ENCODE results near the gene BIRC2.

Gene BIRC2

DNA sequence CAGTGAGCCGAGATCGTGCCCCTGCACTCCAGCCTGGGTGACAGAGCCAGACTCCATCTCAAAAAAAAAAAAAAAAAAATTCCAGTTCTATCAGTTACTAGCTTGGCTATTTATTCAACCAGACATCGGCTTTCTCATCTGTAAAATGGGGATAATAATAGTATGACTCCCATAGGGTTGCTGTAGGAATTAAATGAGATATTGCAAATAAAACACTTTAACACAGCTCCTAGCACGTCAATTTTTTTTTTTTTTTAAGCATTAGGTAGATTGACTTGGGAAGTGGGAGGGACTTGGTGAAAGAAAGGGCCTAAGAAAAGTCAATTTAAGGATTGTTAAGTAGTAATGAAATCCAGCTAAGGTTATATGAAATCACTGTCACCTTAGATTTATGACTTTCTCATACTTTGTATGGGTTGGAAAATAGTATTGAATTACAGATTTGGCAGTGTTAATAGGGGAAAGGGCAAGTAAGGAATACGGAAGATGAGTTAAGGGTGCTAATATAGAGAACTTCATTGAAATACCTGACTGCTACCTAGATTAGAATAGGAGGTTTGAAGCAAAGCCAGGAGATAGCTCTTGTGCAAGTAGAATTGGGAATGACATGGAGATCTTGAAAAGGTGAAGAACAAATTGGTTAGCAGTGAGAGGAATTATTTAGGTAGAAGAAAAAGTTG lies 28.8 kb downstream of the BIRC2 start:
- DNase-seq: no peak

DNA sequence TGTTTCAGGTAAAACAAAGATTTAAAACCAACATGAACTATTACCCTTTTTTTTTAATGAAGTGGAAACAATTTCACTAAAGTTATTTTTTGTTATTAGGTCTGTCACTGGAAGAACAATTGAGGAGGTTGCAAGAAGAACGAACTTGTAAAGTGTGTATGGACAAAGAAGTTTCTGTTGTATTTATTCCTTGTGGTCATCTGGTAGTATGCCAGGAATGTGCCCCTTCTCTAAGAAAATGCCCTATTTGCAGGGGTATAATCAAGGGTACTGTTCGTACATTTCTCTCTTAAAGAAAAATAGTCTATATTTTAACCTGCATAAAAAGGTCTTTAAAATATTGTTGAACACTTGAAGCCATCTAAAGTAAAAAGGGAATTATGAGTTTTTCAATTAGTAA lies 30.9 kb downstream of the BIRC2 start:
- no peak for DNase-seq

DNA sequence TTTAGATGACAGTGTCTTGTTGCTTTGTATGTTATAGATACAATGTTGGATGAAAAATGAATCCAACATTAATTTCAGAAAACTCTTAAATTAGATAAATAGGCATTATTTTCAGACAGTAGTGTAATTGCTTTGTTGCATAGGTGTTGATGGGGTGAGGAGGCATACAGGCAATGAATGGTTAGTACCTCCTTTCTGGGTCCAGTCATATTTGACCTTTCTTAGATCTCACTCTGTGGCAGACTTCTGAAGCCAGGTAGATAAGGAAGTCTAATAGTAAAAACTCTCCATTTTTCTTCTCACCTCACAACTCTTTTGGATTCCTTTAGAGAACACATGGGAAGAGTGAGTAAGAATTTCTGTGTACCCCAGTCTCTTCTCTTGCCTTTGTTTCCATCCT lies 31.8 kb downstream of the BIRC2 start:
- DNase-seq: no peak

DNA sequence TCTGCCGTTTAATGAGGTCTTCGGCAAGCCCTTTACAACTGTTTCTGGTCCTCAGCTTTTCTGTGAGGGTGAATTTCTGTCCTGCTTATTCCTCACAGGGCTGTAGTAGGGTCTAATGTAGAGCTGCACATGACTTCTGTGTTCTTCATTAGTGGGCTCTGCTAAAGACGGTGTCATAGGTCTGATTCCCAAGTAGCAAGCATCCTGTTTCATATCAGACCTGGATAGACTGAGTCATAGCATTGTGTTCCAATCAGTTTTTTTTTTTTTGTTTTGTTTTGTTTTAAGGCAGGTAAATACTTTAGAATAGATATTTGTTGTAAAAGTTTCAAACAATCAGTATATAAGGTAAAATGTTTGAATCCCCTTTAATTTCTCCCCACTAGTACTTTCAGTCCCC lies 35.4 kb downstream of the BIRC2 start:
- DNase-seq: no peak

DNA sequence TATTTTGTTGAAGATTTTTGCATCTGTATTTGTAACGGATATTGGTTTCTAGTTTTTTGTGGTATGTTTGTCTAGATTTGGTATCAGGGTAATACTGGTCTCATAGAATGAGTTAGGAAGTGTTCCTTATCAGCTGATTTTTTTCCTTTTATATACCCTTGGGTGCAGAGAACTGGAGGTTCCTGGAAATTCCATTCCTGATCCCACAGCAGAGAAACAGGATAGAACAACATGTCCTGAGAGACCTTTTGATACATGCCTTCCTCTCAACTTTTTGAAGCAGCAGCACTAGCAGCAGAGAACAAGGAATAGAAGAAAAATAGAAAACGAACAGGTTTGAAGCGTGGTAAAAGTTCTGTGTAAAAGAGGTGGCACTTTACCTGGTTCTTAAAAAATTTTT lies 36.8 kb downstream of the BIRC2 start:
- DNase-seq: no peak

DNA sequence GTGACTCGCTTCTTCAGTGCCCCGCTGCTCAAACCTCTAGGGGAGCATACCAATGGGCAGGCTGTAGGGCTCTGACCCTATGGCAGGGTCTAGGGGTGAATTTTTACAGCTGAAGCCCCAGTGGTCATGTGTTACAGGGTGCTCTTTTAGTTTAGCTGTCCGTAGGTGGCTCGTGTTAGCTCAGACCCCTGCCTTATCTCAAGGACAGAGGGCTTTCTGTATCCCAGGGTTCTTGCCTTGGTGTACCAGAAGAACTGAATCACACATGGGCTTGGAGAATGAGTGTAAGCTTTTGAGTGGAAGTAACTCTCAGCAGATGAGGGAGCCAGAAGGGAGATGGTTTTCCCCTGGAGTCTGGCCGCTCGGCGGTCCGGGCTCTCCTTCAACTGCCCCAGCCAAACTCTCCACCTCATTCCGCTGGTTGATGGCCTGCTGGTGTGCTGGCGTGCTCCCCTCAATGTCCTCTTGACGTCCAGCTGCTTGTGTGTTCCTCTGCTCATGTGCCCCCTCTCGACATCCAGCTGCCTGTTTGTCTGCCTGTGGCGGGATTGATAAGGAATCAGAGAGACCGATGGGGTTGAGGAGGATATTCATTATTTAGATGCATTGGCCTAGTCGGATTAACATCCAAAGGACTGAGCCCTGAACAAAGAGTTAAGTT lies 37.5 kb downstream of the BIRC2 start:
- DNase-seq: peak in 1 of 3 donors; percentile 18

DNA sequence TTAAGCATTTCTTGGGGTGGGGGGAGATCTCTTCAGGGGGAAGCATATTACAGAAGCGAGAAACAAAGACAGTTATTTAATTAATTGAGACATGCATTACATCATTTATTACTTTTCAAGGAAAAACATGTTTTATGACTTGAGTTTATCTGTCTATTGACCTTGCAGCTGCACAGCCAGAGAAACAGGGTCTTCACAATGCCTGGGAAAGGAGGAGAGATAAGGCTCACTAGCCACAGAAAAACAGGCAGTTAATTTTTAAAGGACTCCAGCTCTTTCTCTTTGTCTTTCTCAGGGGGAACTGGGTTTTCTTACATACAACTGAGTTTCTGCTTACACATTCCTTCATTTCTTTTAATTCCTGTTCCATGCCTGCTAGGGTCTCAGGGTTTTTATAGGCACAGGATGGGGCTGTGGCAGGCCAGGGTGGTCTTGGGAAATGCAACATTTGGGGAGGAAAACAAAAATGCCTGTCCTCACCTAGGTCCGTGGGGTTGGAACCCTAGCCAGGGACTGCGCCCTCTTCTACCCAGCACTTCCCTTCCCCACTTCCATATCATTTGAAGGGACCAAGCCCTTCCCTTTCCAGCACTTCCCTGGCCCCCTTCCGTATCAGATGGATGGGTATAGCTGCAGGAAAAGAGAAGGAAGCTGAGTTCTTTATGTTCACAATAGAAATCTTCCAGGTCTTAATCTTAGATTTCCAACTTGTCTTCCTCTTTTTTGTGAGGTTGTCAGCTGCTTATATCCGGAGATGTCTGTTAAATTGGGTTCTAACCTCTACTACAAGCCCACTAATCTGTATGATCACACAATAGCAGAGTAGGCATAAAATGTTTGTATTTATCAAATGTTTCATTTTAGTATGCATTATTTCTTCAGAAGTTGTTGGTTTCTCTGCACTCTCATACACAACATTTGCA lies 38.3 kb downstream of the BIRC2 start:
- DNase-seq: no peak

DNA sequence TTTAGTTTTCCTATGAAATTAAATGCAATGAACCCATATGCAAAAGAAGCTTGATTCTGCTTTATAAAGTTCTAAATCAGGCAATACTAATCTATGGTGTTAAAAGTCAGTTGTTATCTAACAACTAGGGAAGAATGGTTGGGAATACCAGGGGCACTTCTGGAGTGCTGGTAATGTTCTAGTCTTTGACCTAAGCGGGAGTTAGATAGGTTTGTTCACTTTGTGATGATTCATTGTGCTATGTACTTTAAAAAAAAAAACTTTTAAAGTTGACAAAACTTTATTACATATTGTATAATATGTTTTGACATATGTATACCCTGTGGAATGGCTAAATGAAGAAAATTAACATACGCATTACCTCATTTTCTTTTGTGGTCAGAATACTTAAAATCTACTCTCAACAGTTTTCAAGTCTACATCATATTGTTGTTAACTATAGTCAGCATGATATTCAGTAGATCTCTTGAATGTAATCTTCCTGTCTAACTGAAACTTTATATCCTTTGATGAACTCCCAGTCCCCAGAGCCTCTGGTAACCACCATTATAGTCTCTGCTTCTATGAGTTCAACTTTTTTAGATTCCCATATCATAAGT lies 39.2 kb downstream of the BIRC2 start:
- no peak for DNase-seq

DNA sequence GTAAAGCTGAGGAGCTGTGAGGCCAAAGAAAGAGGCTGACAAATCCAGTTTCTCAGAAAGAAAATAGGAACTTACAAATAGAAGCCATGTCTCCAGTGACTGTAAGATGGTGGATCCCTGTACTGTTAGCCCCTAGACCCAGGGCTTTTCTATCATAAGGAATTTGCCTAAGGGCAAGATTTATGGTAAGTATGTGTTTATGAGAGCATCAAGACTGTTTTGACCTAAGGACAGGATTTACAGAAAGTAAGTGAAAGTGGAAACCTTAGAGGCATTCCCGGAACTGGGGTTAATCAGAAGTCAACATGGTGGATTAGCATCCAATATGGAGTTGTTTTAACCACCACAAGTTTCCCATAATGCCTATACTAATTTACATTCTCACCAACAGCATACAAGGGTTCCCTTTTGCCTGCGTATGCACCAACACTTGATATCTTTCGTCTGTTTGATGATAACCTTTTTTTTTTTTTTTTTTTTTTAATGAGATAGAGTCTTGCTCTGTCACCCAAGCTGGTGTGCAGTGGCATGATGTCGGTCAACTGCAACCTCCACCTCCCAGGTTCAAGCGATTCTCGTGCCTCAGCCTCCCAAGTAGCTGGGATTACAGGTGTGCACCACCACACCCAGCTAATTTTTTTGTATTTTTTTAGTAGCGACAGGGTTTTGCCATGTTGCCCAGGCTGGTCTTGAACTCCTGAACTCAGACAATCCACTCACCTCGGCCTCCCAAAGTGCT lies 40.2 kb downstream of the BIRC2 start:
- DNase-seq: no peak

DNA sequence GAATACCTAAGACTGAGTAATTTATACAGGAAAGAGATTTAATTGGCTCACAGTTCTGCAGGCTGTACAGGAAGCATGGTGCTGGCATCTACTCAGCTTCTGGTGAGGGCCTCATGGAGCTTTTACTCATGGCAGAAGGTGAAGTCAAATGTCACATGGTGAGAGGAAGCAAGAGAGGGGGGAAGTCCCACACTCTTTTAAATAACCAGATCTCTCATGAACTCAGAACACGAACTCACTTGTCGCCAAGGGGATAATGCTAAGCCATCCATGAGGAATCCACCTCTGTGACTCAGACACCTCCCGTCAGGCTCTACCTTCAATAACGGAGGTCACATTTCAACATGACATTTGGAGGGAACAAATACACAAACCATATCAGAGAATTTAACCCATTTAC lies 42.2 kb downstream of the BIRC2 start:
- peak; percentile 25 to 46 (median 36) for DNase-seq

DNA sequence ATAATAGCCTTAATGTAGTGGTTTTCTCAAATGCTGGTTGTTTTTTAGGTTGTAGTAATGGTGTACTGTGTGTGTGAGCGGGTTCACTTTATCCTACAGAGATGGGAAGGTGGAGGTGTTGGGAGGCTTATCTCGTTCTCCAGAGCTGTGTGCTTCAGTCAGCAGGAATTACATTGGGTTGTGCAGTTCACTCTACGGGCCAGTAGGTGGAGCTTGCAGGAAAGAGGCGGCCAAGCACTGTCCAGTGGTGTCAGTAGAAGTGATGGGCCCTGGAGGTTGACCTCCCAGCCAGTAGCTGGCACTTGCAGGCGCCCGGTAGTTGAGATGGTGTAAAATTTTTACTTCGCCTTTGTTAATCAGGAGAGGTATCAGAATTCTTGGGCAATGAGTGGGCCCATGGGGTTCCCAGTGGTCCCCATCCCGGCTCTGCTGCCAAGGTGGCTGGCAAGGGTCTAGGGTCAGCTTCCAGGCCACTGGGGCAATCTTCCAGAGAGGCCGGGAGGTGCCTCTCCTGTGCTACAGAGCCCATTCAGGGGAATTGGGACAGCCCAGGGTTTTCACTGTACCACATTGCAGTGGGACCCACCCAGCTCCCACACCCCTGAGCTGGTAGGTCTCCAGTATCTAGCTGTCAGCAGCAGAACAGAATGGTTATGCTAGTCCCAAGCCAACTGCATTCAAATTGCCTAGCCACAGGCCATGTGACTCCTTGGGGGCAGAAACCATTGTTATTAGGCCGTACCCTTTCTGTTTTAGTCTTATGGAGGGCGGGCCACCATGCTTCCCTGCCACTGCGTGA lies 43.9 kb downstream of the BIRC2 start:
- DNase-seq: peak; percentile 73 to 81 (median 74)

DNA sequence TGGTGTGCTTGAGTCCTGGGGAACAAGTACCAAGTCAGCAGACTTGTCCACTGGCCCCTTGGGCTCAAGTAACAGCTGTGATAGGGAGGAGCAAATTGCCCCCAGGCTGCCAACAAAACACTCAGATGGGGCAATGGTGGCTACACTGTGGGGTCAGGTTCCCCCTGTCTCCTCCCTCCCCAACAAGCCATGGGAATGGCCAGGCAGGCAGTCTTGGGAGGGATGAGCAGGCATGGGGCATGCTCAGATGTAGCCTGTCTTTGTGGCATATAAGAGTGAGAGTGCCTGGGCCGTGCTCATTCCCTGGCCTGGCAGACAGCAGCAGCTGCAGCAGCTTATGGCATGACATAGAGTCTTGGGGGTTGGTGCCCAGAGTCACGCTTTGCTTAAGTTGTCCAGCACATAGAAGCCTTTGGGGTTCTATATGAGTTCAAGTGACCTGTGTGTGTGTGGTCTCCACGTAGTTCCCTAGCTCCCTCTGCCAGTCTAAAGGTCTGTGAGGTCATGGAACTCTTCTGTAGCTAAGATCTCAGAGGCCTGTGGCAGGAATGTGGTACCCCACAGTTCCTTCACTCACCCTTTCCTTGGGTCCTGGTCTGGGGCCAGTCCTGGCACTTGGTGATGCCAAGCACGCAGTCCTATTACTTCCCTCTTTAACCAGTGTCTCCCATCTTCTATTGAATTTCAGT lies 44.7 kb downstream of the BIRC2 start:
- no peak for DNase-seq

DNA sequence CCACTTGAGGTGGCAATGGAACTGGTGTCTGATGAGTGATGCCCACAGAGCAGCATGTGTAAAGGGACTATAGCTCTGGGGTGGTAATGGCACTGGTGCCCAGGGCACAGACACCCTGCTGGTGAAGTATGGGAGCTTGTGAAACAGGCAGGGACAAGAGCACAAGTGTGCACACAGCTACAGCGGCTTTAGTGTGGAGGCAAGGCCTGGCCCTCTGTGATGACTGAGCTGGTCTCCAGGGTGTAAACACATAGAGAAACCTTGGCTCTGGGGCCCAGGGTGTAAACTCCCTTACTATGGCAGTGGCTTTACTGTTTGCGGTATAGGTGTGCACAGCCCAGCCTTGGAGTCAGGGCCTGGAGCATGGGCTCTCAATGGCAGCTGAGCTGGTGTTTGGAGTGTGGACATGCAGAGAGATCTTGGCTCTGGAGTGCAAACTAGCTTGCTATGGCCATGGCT lies 46.3 kb downstream of the BIRC2 start:
- no peak for DNase-seq

DNA sequence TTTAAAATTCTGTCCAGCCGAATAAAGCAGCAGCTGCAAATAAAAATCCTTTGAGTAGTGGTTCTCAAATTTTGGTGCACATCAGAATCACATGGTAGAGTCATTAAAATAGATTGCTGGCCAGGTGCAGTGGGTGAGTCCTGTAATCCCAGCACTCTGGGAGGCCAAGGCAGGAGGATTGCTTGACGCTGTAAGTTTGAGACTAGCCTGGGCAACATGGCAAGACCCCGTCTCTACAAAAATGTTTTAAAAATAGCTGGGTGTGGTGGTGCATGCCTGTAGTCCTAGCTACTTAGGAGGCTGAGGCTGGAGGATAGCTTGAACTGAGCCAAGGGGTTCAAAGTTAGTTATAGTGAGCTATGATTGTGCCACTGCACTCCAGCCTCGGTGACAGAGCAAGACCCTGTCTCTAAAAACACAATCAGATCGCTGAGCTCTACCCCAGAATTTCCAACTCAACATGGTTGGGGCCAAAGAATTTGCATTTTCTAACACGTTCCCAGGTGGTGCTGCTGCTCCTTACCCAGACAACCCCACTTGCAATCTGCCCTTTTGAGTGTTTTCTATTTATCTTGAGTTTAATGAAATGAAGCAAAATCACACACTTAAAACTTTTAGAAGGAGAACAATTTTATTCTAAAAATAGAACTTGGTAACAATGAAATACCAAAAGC lies 48.8 kb downstream of the BIRC2 start:
- no peak for DNase-seq

DNA sequence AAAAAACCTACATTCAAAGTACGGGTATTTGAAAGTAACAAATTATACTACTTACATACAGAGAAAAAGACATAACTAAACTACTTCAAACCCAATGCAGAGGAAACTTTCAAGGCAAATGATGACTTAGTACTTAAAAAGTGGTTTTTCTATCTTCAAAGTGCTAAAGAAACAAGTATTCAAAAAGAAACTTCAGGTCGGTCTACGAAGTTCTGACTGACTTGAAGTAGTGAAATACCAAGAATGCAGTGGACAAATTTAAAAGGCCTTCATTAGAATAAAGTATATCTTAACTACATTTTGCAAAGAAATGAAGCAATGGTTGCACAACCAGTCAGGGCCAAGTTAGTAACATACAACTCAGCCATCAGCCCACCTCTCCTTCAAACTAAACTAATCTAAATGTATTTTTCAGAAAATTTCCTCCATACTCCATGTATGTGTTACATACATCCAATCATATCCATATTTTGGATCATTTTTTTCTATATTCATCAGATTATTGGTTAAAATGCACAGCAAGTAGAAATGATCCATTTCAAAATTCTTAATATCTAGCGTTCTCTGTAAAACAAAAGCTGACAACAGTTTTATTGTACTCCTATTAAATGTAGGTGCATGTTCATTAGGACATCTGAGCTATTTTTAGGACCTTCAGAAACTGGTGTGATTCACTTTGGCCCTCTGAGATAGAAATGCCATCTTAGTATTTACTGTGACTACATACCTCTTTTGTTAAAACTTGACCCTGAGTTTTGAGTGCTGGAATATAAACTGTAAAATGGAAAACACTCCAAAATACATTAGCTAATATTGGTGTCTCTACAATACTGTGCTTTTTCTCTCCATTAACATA lies 49.9 kb downstream of the BIRC2 start:
- DNase-seq: no peak

DNA sequence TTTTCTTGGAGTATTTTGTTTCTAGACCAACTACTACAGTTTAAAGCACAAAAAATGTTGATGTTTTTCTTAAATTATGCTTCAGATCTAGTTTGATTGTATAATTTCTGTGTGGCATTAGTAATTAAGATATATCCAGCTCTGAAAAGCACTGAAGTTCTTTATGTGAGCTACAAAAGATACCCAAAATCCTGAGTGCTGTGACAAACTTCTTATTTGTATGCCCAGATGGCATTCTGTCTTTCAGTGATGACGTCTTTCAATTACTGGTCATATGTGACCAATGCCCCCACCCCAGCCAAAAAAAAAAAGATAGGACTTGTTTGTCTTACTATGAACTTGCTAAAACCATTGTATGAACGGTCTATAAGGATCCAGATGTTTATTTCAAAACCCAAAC lies 51.3 kb downstream of the BIRC2 start:
- DNase-seq: no peak

DNA sequence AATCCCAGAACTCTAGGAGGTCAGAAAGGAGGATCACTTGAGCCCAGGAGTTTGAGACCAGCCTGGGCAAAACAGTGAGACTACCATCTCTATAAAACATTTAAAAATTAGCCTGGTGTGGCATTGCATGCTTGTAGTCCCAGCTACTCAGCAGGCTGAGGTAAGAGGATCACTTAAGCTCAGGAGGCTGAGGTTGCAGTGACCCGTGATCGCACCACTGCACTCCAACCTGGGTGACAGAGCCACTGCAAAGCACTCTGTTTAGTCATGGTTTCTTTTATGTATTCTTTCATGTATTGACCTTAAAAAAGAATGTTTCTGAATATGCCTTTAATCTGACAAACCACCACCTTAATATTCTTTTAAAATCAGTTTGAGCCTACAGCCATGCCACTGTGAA lies 52.2 kb downstream of the BIRC2 start:
- no peak for DNase-seq

DNA sequence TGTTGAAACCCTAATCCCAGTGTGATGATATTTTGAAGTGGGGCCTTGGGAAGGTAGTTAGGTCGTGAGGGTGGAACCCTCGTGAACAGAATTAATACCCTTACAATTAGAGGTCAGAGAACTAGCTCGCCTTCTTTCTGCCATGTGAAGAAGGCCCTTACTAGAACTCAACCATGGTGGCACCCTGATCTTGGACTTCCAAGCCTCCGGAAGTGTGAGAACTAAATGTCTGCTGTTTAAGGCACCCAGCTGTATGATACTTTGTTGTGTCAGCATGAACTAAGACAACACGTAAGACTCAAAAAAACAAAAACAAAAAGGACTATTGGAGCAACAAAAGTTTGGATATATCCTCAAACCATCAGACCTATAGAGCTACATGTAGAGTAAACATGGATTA lies 53.6 kb downstream of the BIRC2 start:
- DNase-seq: no peak

DNA sequence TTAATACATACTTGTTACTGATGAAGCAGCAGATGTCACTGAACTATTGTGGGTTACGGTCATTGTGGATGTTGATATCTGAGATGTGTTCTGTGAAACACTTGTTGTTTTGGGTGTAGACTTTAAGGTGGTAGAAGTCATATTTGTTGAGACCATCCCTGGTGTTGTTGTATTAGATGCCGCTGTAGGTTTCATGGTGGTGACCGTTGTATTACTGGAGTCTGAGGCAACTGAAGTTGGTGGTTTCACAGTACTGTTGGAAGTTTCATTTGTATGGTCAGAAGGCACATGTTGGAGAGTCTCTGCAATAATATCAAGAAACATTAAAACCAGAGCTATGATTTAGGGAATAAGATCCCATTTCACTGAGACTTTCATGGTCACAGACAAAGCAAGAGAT lies 54.9 kb downstream of the BIRC2 start:
- no peak for DNase-seq
